HG02852 (cell line): ENCODE results near the gene NFATC4.
"Not testable (repeated sequence)": the region's sequence is repeated elsewhere in the genome, so short reads cannot be mapped to it uniquely, and the experiment has no call there.

Experiments used
- ATAC-seq: cut with Tn5 transposase; IDR thresholded peaks from one replicate; pipeline ENCODE4 v1.9.1; 2021; ENCODE audit warnings: mild to moderate bottlenecking, moderate library complexity; ENCODE audit not compliant: unreplicated experiment

The NFATC4 gene

DNA sequence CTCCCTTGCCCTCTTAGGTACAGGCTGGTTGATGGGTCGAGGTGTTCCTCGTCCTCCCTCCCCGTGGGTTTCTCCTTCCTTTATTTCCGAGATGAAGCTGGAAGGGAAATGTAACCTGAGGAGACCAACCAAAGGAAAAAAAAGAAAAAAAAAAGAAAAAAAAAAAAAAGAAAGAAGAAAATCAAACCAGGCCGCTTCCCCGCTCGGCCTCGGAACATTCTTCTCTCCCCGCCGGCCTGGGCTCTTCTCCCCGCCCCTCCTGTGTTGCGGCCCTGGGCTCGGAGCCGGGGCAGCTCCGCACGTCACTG lies 1.6 kb upstream of the NFATC4 start:
- ATAC-seq: no peak

DNA sequence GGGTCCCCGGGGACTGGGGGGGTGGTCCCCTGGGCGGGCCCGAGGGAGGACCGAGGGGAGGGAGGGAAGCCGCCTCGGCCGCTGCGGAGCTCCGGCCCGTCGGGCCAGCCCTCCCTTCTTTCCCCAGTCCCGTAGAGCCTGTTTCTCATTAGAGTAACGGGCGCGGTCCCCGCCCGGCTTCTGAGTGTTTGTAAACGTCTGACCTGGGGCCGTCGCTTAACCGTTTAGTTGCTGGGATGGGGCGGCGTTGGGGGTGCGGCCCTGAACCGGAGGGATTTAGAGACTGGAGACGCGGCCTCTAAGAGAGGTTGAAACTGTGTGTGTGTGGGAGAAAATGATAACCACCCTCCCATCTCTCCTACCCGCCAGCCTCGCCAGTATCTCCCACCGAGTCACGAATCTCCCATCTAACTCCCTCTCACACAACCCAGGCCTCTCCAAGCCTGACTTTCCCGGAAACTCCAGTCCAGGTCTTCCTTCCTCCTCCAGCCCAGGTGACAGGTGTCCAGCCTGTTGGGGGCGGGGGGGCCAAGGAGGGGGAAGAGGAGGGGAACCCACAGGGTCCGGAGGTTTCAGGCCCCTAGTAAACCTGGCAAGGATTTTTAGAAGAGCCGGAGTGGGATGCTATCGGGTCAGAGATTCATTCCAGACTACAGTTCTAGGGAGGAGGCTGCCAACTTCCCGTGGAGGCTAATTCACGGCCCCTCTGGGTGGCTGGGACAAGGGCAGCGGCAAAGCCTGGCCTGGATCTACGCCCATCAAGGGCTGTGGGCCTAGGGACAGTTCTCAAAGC lies 1.1 kb upstream of the NFATC4 start:
- ATAC-seq: peak; percentile 52

DNA sequence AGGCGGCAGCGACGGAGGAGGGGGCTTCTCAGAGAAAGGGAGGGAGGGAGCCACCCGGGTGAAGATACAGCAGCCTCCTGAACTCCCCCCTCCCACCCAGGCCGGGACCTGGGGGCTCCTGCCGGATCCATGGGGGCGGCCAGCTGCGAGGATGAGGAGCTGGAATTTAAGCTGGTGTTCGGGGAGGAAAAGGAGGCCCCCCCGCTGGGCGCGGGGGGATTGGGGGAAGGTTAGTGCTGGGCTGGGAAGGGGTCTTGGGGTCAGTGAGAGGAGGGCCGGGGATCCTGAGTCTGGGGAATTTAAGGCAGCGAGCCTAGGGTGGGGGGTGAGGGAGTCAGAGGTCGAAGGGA lies 203 bp downstream of the NFATC4 start:
- no peak for ATAC-seq

DNA sequence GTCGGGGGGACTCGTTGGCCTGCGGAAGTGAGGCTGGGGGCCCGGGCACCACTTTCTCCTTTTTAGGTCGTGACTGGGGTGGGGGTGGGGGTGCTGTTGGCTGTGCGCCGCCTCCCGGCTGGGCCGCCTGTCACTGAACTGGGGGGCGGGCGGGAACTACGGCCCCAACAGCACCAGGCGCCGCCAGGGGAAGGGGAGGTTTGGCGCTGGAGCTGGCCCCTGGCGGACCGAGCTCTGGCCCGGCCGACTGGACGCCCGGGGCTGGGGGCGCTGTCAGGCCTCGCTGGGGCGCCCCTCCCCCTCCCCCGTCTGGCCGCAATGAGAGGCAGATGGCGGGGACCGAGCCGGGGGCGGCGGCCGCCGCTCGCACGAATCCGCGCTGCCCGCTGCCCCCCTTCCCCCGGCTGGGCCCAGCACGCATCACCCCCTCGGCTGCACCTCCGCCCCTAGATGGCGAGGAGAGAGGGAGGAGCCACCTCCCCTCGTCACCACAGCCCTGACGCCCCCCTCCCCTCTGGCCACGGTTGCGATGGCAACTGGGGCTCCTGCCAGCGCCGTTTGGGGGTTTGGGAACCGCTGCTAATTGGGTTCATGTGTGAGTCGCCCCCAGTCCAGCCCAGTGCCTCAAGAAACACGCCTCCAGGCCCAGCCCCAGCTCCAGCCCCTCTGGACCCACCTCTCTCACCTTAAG lies 723 bp downstream of the NFATC4 start:
- no peak for ATAC-seq

DNA sequence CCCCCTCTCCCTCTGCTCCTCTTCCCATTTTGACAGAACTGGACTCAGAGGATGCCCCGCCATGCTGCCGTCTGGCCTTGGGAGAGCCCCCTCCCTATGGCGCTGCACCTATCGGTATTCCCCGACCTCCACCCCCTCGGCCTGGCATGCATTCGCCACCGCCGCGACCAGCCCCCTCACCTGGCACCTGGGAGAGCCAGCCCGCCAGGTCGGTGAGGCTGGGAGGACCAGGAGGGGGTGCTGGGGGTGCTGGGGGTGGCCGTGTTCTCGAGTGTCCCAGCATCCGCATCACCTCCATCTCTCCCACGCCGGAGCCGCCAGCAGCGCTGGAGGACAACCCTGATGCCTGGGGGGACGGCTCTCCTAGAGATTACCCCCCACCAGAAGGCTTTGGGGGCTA lies 1.5 kb downstream of the NFATC4 start:
- no peak for ATAC-seq

DNA sequence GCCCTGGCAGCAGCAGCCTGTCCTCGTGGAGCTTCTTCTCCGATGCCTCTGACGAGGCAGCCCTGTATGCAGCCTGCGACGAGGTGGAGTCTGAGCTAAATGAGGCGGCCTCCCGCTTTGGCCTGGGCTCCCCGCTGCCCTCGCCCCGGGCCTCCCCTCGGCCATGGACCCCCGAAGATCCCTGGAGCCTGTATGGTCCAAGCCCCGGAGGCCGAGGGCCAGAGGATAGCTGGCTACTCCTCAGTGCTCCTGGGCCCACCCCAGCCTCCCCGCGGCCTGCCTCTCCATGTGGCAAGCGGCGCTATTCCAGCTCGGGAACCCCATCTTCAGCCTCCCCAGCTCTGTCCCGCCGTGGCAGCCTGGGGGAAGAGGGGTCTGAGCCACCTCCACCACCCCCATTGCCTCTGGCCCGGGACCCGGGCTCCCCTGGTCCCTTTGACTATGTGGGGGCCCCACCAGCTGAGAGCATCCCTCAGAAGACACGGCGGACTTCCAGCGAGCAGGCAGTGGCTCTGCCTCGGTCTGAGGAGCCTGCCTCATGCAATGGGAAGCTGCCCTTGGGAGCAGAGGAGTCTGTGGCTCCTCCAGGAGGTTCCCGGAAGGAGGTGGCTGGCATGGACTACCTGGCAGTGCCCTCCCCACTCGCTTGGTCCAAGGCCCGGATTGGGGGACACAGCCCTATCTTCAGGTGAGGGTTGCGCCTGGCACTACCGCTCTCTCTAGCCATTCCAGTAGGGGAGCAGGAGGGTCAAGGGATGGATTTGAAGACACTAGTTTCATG lies 2.1 kb downstream of the NFATC4 start:
- no peak for ATAC-seq

DNA sequence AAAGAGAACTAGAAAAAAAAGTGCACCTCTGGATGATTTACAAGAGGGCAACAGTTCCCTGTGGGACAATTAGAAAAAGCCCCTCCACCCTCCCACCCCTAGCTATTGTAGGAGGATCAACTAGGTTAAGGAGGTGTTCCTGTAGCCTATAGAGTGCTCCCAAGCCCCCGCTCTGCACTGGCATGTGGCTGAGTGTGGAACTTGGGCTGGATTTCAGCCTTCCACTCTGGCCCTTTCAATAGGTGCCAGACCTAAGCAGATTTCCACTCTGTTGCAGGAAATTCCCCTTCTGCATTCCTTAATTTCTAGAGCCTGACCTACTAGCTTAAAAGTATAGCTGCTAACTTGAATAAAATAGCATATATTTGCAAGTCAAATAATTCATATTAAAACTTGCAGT lies 2.8 kb downstream of the NFATC4 start:
- no peak for ATAC-seq

DNA sequence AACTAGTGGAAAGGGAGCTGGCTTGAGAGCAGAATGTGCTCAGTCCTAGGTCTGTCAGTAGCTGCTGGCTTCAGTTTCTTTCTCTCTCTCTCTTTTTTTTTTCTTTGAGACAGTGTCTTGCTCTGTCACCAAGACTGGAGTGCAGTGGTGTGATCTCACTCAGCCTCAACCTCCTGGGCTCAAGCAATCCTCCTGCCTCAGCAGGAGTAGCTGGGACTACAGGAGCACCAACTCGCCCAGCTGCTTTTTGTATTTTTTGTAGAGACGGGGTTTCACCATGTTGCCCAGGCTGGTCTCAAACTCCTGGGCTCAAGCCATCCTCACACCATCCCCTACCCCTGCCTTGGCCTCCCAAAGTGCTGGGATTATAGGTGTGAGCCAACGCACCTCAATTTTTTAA lies 3.6 kb downstream of the NFATC4 start:
- ATAC-seq: not testable (repeated sequence)

DNA sequence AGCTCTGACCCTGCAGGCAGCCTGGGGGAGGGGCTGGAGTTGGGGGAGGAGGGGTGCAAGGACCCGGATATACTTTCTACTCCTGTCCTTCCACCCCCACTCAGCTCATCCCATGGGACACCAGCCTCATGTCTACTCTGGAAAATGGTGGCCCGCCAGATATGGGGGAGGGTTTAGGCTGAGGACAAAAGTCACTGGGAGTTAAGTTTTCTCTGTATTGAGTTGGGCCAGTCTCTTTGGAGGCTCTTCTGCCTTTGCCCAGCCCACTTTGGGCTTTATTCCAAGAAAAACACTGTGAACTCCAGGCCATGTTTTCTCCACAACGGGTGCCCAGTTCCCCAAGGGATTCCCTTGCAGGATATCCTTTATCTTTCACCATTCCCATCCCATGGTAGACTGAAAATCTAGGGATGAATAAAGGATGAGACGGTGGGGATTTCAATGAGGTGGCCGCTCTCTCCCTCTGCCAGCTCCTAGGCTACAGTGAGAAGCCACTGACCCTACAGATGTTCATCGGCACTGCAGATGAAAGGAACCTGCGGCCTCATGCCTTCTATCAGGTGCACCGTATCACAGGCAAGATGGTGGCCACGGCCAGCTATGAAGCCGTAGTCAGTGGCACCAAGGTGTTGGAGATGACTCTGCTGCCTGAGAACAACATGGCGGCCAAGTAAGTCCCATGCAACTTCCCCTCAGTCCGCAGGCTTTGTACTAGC lies 4.9 kb downstream of the NFATC4 start:
- ATAC-seq: no peak

DNA sequence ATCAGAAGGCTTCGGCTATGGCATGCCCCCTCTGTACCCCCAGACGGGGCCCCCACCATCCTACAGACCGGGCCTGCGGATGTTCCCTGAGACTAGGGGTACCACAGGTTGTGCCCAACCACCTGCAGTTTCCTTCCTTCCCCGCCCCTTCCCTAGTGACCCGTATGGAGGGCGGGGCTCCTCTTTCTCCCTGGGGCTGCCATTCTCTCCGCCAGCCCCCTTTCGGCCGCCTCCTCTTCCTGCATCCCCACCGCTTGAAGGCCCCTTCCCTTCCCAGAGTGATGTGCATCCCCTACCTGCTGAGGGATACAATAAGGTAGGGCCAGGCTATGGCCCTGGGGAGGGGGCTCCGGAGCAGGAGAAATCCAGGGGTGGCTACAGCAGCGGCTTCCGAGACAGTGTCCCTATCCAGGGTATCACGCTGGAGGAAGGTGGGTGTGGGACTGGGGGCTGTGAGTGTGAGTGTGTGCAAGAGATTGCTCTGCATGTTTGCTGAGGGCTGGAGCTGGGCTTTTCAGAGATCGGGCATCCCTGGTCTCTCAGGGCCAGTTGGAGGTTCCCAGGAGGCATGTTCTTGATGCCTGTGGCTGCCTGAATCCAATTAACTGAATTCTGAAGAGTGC lies 8.6 kb downstream of the NFATC4 start:
- no peak for ATAC-seq

DNA sequence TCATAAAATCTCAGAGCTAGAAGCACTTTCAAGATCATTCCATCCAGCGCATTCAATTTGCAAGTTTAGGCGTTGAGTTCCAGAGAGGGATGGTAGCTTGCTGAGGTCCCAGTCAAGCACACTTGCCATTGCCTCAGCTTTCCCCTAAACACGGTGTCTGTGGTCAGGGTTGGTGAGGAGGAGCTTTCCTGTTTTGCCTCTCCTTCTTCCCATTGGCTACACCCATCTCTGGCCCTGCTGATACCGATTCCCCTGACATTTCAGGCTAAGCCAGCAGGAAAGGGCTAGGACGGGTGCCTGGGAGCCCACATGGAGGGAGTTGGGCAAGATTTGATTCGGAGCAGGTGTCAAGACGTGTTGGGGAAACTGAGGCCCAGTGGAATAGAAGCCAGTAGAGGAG lies 9.1 kb downstream of the NFATC4 start:
- no peak for ATAC-seq

DNA sequence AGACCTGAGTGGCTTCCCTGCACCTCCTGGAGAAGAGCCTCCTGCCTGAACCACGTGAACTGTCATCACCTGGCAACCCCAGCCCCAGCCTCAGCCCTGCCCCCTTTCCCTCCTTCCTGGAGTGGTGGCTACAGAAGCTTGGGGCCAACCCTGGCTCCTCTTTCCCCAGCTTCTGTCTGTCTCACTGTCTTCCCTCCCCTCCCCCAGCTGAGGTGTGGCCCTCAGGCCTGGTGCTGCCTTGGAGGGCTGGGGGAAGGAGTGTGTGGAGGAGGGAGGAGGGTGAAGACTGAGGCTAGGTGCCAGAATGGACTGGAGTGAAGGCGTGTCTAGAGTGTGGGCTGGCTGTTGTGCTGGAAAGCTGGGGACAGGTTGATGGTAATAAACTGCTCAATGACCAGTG lies 9.7 kb downstream of the NFATC4 start:
- ATAC-seq: no peak

DNA sequence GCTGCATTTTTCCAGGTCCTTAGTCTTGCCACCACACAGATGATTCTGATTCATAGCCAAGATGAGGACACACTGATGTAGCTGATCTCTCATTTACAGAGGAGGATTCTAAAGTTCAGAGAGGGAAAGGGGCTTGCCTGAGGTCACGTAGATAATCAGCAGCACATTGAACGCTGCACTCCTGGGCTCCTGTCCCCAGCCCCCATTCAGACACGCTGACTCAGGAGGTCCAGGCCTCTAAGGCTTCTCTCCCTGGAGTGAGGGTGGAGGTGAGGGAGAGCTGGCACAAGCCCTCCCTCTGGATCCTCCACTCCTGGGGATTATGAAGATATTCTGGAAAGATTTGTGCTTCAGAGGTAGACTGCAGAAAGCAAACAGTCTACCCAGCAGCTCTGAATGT lies 10.3 kb downstream of the NFATC4 start:
- ATAC-seq: no peak

DNA sequence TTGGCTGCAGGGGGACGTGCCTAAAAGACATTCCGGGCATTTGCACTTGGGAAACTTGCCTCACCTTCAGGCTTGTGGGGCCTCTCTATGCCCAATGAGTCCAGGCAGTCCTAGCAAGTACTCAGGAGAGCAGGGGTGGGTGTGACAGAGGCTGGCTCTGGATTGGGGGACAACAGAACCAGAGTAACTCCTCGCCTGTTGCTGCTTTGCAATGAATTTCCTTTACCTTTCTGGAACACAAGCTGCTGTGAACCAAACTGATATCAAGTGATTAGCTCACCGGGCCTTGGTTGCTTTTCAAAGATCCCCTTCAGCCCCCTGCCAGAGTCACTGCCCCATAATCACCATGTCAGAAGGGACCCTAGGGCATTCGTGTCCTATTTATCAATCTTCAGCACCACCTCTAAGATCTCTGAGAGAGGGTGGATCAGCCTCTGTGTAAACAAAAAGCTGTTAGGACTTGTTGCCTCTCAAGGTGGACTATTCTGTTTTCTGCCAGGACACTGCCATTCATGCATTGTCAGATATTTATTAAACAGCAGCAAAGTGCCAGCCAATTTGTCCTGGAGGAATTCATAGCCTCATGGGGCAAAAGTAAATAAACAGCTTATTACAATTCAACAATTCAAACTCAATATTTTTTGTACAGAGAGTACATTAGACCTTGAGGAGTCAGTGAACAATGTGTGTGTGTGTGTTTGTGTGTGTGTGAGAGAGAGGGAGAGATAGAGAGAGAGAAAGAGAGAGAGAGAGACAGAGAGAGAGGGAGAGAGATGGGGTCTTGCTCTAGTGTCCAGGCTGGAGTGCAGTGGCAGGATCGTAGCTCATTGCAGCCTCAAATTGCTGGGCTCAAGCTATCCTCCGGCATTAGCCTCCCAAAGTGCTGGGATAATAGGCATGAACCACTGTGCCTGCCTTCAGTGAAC lies 11.3 kb downstream of the NFATC4 start:
- ATAC-seq: no peak

DNA sequence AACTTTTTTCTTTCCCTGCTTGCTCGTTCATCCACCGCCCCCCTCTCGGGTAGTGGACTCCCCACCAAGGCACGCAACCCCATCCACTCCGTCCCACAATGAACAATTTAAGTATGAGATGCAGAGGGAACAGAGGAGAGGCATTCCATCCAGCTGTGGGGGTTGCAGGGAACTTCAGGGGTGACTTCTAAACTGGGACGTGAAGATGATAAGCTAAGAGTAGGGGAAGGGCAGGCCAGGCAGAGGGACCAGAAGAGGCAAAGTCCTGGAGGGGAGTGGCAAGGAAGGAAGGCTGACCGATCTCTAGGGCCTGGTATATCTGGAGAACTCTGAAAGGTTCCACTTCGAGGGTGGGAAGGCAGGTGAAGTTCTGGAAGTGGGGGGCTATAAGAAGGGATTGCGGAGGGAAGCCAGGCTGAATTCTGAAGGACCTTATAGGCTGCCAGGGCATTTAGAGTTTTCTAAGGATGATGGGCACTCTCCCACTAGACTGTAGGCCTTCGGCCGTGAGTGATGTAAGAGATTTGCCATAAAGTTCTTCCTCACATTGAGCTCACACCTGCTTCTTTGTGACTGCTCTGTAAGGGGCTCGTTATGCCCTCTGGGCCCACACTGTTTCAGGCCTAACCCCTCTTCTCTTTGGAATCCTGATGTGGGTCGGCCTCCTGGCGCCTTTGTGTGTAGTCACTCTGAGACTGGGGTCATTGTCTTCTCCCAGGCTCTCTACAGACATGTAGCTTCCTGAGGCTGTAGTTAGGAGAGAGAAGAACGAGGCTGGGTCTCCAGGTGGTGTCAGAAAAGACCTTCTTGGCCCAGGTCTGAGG lies 12.1 kb downstream of the NFATC4 start:
- ATAC-seq: no peak

DNA sequence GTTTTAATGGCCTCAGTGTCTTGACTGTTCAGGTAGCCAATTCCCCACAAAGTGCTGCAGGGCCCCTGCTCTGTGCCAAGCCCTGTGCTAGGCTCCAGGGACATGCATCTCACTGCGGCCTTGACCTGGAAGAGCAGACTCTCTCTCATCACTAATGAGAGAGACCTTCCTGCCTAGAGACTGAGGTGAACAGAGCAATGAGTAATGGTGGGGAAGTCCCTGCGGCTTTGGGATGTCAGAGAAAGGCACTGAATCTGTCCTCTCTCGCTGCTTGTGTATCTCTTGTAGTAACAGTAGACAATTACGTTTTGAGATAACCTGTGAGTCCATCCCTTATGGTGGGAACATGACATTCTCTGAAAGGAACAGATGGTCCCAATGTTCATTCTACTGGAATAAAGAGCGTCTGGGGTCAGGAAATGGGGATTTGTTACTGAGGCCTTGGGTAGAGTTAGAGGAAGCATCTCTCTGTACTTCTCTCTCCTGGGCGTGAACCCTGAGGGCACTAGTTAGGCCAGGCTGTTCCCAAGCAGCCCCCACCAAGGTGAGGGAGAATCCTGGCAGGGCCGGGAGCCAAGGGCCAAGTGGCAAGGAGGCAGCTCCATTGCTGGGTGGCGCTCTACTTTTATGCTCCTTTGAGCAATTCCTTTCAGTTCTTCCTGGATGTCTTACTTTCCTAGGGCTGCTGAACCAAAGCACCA lies 13.5 kb downstream of the NFATC4 start:
- ATAC-seq: peak; percentile 54

DNA sequence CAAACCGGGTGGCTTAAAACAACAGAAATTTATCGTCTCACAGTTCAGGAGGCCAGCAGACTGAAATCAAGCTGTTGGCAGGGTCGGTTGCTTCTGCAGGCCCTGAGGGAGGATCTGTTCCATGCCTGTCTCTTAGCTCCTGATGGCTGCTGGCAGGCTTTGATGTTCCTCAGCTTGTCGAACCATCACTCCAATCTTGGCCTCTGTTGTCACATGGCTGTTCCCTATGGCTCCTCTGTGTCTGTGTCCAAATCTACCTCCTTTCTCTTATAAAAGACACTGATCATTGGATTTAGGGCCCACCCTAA lies 14.0 kb downstream of the NFATC4 start:
- no peak for ATAC-seq

DNA sequence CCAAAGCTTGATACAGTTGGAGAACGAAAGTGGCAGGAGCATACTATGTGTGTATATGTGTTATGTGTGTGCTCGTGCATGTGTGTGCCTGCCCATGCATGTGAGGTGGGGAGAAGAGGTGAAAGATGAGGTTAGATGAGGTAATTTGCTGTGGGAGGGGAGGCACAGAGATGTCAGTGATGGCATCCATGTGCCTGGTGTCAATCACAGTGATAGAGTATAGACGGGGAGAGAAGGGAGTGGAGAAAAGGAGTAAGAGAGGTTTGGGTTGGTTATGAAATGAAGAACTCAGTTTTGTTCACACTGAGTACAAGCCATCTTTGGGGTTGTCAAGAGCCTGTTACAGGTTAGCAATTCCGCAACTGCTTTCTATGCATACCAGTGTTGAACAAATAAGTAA lies 16.2 kb downstream of the NFATC4 start:
- ATAC-seq: no peak

DNA sequence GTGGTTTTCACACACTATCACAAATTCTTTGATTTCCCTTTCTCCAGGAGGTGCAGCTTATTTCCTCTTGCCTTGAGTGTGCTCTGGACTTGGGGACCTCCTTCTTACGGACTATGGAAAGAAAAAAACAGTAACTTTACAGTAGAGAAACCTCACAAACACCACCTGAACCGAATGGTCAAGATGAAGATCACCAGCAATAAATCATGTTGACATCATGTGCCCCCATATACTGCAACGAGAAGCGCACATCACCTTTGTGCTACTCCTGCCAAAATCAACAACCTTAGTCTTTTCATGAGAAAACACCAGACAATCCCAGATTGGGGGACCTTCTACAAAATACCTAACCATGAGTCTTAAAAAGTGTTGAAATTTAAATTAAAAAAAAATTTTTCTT lies 17.5 kb downstream of the NFATC4 start:
- ATAC-seq: no peak
